GM18508 (cell line): ENCODE measurements around the gene SRP54.
A peak's percentile ranks its signal among the peaks of the same experiment; 100 is the strongest.
"Not testable (repeated sequence)": the region's sequence is repeated elsewhere in the genome, so short reads cannot be mapped to it uniquely, and the experiment has no call there.

Source experiments
- ATAC-seq: cut with Tn5 transposase; IDR thresholded peaks from one replicate; pipeline ENCODE4 v1.9.1; 2021; ENCODE audit warnings: moderate number of reproducible peaks; ENCODE audit not compliant: insufficient read depth, unreplicated experiment

SRP54 gene

DNA sequence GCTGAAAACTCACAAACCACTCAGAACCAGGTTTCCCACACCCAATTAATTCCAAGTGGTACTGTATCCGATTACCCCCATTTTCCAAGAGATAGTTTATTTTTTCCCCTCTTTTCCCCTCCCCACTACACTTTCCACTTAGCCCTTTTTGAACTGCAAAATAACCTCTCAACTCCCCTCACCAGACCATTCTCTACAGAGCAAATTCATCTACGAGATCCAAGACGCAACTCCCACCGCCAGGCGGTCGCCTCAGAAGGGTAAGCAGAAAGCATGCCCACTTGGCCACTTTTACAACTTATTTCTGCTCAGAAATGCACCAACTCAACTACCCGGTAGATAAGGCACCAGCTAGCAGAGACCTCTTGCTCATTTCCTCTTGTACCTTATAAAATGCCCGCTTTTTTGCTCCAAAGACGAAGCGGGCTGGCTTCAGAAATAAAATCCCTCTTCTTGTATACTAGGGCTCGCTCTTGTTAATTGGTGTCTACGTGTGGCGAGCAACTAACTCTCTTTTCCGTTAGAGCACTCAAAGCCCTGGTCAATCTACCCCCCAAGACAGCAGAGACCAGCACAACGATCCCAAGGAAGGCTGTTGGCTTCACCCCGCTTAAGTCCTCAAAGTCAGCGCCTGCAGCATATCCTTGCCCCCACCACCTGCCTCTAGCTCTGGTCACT is 910 bp upstream of the SRP54 start:
- ATAC-seq, result peak; percentile 1

DNA sequence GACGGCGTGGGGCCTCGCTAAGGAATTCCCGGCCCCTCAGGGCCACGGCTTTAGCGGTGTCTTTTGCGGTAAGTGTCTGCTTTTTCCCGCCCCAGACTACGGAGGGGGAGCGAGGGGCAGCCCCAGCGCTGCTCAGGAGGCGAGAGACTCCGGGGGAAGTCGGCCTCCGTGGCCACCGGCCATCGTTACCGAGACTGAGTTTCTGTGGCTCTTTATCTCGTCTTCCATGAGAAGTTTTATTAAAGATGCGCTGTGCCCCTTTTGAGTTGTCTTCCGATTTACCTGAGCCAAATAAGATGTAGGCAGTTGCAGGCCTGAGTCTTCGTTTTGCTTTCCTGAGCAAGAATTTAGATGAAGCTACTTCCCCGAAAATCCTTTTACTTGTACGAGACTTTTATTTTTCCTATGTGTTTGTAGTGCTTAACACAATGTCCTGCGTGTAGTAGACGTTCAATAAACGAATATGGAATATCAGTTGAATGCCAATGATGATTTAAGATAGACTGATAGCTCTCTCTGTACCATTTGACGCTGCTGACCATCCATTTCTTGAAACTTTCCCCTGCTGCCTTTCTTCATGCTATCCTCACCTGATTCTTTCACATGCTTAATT is 462 bp downstream of the SRP54 start:
- no peak for ATAC-seq

- ATAC-seq, result no peak
Measured at GRCh38 chr14:34983786-34984185, 994 bp downstream of the SRP54 start.

GRCh38 chr14:34985740-34986139 is 2.9 kb downstream of the SRP54 start:
- no peak for ATAC-seq

DNA sequence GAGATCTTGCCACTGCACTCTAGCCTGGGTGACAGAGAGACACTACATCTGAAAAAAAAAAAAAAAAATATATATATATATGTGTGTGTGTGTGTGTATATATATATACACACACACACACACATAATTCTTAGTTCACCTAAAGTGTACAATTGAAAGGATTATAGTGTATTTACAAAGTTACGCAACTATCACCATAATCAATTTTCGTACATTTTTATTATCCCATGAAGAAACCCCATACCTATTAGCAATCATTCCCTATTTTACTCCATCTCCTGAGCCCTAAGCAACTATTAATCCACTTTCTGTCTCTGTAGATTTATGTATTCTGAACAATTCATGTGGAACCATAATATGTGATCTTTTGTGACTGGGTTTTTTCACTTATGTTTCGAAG is 4.4 kb downstream of the SRP54 start:
- no peak for ATAC-seq

GRCh38 chr14:34989762-34990161 is 7.0 kb downstream of the SRP54 start:
- ATAC-seq, result no peak

DNA sequence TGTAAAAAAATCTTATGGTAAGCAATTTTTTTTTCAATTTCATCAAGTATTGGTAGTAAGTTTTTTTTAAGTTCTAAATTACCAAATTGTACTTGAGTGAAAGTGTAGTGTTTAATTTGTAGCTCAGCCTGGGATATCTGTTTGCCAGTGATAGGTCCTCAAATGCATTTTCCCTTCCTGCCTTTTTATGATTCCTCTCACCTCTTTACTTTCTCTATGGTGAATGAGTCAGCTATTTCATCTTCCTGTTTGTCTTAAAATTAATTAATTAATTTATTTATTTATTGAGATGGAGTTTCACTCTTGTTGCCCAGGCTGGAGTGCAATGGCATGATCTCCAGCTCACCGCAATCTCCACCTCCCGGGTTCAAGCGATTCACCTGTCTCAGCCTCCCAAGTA is 10.6 kb downstream of the SRP54 start:
- ATAC-seq, result no peak

DNA sequence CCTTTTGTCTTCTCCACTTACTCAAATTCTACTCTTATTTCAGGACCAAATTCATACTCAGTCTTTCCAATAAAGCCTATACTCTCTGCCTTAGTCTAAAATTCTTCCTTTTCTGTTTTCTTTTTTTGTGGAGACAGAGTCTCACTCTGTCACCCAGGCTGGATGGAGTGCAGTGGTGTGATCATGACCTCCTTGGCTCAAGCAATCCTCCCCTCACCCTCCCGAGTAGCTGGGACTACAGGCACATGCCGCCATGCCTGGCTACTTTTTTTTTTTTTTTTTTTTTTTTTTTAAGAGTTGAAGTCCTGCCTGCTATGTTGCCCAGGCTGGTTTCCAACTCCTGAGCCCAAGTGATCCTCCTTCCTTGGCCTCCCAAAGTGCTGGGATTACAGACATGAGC is 11.9 kb downstream of the SRP54 start:
- no peak for ATAC-seq

- no peak for ATAC-seq
Measured at GRCh38 chr14:34997762-34998161, 15.0 kb downstream of the SRP54 start.

- ATAC-seq, result no peak
Measured at GRCh38 chr14:34999500-34999899, 16.7 kb downstream of the SRP54 start.

DNA sequence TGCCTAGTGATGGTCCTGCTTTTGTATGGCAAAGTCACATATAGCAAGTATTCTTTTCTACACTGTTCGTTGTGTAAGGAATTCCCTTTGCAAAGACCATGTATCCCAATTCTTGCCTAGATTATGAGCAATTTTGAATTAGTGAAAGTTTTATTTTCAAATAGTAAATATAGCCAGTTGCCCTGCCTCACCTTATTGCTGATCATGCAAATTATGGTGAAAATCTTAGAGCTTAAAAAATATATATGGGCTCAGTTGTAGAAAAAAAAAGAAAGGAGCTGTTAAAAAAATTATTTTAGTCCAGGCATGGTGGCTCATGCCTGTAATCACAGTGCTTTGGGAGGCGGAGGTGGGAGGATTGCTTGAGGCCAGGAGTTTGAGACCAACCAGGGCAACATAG is 18.8 kb downstream of the SRP54 start:
- no peak for ATAC-seq

GRCh38 chr14:35004839-35005238 is 22.0 kb downstream of the SRP54 start:
- ATAC-seq, result no peak

- no peak for ATAC-seq
Measured at GRCh38 chr14:35016568-35016967, 33.8 kb downstream of the SRP54 start.

GRCh38 chr14:35020713-35021112 is 37.9 kb downstream of the SRP54 start:
- ATAC-seq, result no peak

DNA sequence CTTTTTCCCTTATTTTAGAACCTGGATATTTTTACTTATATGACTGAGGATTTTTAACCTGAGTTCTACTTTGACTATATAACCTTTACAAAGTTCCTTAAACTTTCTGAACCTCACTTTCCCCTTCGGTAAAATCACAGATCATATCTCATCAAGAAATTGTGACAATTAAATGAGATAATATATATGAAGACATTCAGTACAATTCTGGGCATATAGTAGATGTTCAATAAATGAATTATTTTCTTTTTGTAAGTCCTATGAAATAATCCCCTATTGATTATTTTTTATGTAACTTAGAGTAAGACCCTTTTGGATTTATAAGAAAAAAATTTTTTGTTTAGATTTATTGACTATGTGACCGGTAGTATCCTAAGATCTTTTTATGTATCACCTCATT is 45.6 kb downstream of the SRP54 start:
- ATAC-seq, result no peak

DNA sequence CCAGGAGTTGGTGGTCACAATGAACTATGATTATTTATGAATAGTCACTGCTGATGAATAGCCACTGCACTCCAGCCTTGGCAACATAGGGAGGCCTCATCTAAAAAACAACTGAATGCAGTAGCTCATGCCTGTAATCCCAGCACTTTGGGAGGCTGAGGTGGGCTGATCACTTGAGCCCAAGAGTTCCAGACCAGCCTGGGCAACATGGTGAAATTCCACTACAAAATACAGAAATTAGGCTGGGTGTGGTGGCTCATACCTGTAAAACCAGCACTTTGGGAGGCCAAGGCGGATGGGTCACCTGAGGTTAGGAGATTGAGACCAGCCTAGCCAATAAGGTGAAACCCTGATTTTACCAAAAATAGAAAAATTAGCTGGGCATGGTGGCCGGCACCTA is 49.8 kb downstream of the SRP54 start:
- no peak for ATAC-seq

GRCh38 chr14:35034440-35034833 is 51.6 kb downstream of the SRP54 start:
- no peak for ATAC-seq

DNA sequence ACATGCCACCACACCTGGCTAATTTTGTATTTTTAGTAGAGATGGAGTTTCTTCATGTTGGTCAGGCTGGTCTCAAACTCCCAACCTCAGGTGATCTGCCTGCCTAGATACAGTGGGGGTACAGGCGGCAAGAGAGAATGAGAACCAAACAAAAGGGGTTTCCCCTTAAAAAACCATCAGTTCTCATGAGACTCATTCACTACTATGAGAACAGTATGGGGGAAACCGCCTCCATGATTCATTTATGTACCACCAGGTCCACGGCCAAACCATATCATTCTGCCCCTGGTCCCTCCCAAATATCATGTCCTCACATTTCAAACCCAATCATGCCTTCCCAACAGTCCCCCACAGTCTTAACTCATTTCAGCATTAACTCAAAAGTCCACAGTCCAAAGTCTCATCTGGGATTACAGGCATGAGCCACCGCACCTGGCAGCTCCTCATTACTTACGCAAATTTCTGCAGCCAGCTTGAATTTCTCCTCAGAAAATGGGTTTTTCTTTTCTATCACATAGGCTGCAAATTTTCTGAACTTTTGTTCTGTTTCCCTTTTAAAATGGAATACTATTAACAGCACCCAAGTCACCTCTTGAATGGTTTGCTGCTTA is 52.3 kb downstream of the SRP54 start:
- not testable (repeated sequence) for ATAC-seq

- ATAC-seq, result not testable (repeated sequence)
Measured at GRCh38 chr14:35038312-35038711, 55.5 kb downstream of the SRP54 start.

DNA sequence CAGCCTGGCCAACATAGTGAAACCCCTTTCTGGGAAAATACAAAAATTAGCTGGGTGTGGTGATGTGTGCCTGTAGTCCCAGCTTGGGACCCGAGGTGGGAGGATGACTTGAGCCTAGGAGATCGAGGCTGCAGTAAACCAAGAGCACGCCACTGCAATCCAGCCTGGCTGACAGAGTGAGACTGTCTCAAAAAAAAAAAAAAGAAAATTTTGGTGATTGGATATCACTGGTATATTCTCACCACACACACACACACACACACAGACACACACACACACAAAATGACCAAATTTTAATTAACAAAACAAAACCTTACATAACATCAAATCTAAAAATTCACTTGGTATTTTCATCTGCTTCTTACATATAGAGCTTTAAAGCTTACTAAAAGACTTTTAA is 59.8 kb downstream of the SRP54 start:
- no peak for ATAC-seq

- no peak for ATAC-seq
Measured at GRCh38 chr14:35043046-35043445, 60.3 kb downstream of the SRP54 start.
